ENCODE measurements around the gene OSBPL1A.

The OSBPL1A gene

GRCh38 chr18:24428709-24429108 lies 31.1 kb upstream of the OSBPL1A start:
- no peak overlapping the region for H2AFZ ChIP-seq (ENCODE audit: low read depth, low read length)
- H3K4me2 ChIP-seq (ENCODE audit: low read length) = no peak overlapping the region
- no peak overlapping the region for H3K27ac ChIP-seq (ENCODE audit: low read length)
- no peaks in the 10 kb centered on the region for H3K27me3 ChIP-seq (ENCODE audit: low read depth, low read length)
- peaks cover 13% of the 10 kb centered on the region for H3K79me2 ChIP-seq (ENCODE audit: low read length)
- peaks cover 20% of the 10 kb centered on the region for H3K4me1 ChIP-seq (ENCODE audit: low read length)
- H4K20me1 ChIP-seq (ENCODE audit: insufficient read depth, low read length) = no peaks in the 10 kb centered on the region
- no peak overlapping the region for H3K9ac ChIP-seq (ENCODE audit: low read length)
- H3K9me3 ChIP-seq (ENCODE audit: insufficient read depth, low read length) = no peaks in the 10 kb centered on the region
- peaks cover 14% of the 10 kb centered on the region for H3K36me3 ChIP-seq (replicated peaks; ENCODE audit: low read depth, low read length)
- no peak overlapping the region for H3K4me3 ChIP-seq (ENCODE audit: low read length)
- TF ChIP-seq EZH2phosphoT487 (IDR thresholded peaks at IDR 0.05; ENCODE audit: low read depth) (no peak), CTCF (IDR thresholded peaks at IDR 0.05; ENCODE audit: low read depth, low read length) (no peak)

- Histone ChIP-seq H3K27ac (ENCODE audit: low read length) (peak overlapping the region; percentile 75), H3K4me1 (ENCODE audit: low read length) (peaks cover 20% of the 10 kb centered on the region), H3K79me2 (ENCODE audit: low read length) (peaks cover 13% of the 10 kb centered on the region), H3K9ac (ENCODE audit: low read length) (peak overlapping the region; percentile 88), H3K27me3 (ENCODE audit: low read depth, low read length) (no peaks in the 10 kb centered on the region), H4K20me1 (ENCODE audit: insufficient read depth, low read length) (no peaks in the 10 kb centered on the region), H3K4me2 (ENCODE audit: low read length) (peak overlapping the region; percentile 85), H3K9me3 (ENCODE audit: insufficient read depth, low read length) (no peaks in the 10 kb centered on the region), H3K36me3 (replicated peaks; ENCODE audit: low read depth, low read length) (peaks cover 14% of the 10 kb centered on the region), H3K4me3 (ENCODE audit: low read length) (peak overlapping the region; percentile 83), H2AFZ (ENCODE audit: low read depth, low read length) (no peak overlapping the region)
- TF ChIP-seq CTCF (IDR thresholded peaks at IDR 0.05; ENCODE audit: low read depth, low read length) = no peak
Observed at GRCh38 chr18:24427484-24427883, 29.9 kb upstream of the OSBPL1A start.

- H3K4me3 ChIP-seq (ENCODE audit: low read length) = peak within 1 kb of the TSS; percentile 83
- H3K9ac ChIP-seq (ENCODE audit: low read length) = peak within 1 kb of the TSS; percentile 88
- H3K27ac ChIP-seq (ENCODE audit: low read length) = peak within 1 kb of the TSS; percentile 75
- H3K9me3 ChIP-seq (ENCODE audit: insufficient read depth, low read length) = no peaks in the 10 kb centered on the region
- no peaks in the 10 kb centered on the region for H4K20me1 ChIP-seq (ENCODE audit: insufficient read depth, low read length)
- TF ChIP-seq CTCF (IDR thresholded peaks at IDR 0.05; ENCODE audit: low read depth, low read length) (no peak), EZH2phosphoT487 (IDR thresholded peaks at IDR 0.05; ENCODE audit: low read depth) (no peak)
- peaks cover 14% of the 10 kb centered on the region for H3K36me3 ChIP-seq (replicated peaks; ENCODE audit: low read depth, low read length)
- peaks cover 13% of the 10 kb centered on the region for H3K79me2 ChIP-seq (ENCODE audit: low read length)
- H3K4me2 ChIP-seq (ENCODE audit: low read length) = peak within 1 kb of the TSS; percentile 85
- H2AFZ ChIP-seq (ENCODE audit: low read depth, low read length) = peak within 1 kb of the TSS; percentile 94
- H3K27me3 ChIP-seq (ENCODE audit: low read depth, low read length) = no peaks in the 10 kb centered on the region
- peaks cover 20% of the 10 kb centered on the region for H3K4me1 ChIP-seq (ENCODE audit: low read length)
Observed at GRCh38 chr18:24426398-24427294, 29.0 kb upstream of the OSBPL1A start, which contains the start of gene IMPACT. TSS of gene IMPACT (plus strand) at chr18:24426670. CDS start at chr18:24426757, 87 bp downstream.

- Histone ChIP-seq H3K9me3 (ENCODE audit: insufficient read depth, low read length) (no peaks in the 10 kb centered on the region), H3K36me3 (replicated peaks; ENCODE audit: low read depth, low read length) (peaks cover 11% of the 10 kb centered on the region), H4K20me1 (ENCODE audit: insufficient read depth, low read length) (no peaks in the 10 kb centered on the region), H3K79me2 (ENCODE audit: low read length) (peaks cover 13% of the 10 kb centered on the region), H2AFZ (ENCODE audit: low read depth, low read length) (peak overlapping the region; percentile 94), H3K4me3 (ENCODE audit: low read length) (peak overlapping the region; percentile 83), H3K9ac (ENCODE audit: low read length) (peak overlapping the region; percentile 88), H3K27me3 (ENCODE audit: low read depth, low read length) (no peaks in the 10 kb centered on the region), H3K4me1 (ENCODE audit: low read length) (peaks cover 20% of the 10 kb centered on the region), H3K27ac (ENCODE audit: low read length) (peak overlapping the region; percentile 75), H3K4me2 (ENCODE audit: low read length) (peak overlapping the region; percentile 85)
- TF ChIP-seq EZH2phosphoT487 (IDR thresholded peaks at IDR 0.05; ENCODE audit: low read depth) (no peak), CTCF (IDR thresholded peaks at IDR 0.05; ENCODE audit: low read depth, low read length) (no peak)
Observed at GRCh38 chr18:24426073-24426397, 28.4 kb upstream of the OSBPL1A start.

Data from OCI-LY3 (cell line).